NCI-H345 treated with DMSO at 0.1 percent for 48 hours (cell line): ENCODE measurements around the gene ABCF2.

Experiments
- DNase-seq: peaks from one replicate; lab custom pipeline; 2025; ENCODE audit not compliant: unreplicated experiment; lab: John Stamatoyannopoulos, UW

Gene ABCF2

DNA sequence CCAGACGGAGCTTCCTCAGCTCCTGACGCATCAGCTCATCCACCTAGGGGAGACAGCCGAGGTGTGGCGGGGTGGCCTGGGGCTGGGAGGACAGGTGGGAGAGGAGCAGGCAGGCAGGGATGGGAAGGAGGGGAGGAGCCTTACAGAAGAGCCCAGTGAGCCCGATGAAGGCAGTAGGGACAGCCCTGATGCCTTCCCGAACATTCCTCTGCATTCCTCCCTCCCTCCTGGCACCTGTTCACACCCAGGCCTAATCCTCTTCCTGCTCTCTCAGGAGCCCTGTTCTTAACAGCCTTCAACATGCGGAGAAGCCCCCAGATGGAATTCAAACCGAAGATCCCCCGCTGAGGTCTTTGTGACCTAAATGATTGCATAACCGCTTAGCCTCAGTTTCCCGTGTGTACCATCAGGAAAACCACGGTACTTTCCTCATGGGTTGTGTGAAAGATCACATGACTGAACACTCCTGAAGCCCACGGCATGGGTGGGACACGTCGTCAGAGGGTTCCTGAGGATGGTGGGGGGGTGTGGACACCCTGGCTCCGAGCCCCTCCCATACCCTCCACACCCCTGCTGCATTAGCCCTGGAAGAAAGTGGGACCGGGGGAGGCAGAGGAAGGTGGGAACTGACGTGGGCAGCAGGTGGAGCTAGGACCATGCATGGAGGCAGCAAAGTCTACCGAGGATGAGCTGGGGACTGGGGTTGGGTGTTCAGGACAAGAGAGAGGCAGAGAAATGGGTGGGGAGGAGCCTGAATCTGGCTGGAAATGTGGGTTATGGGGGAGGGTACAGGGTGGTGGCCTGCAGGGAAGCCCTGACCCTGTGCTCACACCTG is 31.2 kb downstream of the ABCF2 start:
- DNase-seq: no peak

GRCh38 chr7:151194188-151194587 is 32.8 kb downstream of the ABCF2 start:
- DNase-seq: no peak

GRCh38 chr7:151193203-151193978 is 33.6 kb downstream of the ABCF2 start:
- no peak for DNase-seq

- no peak for DNase-seq
Observed at GRCh38 chr7:151192002-151192539, 34.9 kb downstream of the ABCF2 start.

DNA sequence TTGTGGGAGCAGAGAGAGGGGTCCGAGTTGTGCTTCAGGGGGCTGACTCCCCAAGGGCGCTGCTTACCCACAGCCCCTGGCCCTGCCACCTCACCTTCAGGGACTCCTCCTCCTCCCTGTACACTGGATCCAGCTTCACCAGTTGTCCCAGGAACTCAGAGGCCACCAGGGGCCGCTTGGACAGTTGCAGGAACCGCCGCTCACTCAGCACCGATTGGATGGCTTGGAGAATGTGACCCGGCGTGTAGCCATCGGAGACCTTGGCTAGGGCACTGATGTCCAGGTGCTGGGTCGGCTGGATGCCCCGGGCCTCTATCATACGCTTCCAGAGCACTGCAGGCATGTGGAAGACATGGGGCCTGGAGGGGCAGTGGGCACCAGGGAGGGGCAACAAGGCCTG is 35.5 kb downstream of the ABCF2 start:
- DNase-seq: no peak

DNA sequence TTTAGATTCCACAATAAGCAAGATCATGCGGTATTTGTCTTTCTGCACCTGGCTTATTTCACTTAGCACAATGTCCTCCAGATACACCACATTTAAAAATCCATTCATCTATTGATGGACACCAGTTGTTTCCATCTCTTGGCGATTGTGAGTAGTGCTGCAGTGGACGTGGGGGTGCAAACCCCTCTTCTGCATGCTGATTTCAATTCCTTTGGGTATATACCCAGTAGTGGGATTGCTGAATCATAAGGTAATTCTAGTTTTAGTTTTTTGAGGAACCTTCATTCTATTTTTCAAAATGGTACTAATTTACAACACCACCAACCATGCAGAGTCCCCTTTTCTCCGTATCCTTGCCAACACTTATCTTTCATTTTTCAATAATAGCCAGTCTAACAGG is 38.0 kb downstream of the ABCF2 start:
- DNase-seq: no peak

- DNase-seq: no peak
Observed at GRCh38 chr7:151188252-151188542, 38.8 kb downstream of the ABCF2 start.

DNA sequence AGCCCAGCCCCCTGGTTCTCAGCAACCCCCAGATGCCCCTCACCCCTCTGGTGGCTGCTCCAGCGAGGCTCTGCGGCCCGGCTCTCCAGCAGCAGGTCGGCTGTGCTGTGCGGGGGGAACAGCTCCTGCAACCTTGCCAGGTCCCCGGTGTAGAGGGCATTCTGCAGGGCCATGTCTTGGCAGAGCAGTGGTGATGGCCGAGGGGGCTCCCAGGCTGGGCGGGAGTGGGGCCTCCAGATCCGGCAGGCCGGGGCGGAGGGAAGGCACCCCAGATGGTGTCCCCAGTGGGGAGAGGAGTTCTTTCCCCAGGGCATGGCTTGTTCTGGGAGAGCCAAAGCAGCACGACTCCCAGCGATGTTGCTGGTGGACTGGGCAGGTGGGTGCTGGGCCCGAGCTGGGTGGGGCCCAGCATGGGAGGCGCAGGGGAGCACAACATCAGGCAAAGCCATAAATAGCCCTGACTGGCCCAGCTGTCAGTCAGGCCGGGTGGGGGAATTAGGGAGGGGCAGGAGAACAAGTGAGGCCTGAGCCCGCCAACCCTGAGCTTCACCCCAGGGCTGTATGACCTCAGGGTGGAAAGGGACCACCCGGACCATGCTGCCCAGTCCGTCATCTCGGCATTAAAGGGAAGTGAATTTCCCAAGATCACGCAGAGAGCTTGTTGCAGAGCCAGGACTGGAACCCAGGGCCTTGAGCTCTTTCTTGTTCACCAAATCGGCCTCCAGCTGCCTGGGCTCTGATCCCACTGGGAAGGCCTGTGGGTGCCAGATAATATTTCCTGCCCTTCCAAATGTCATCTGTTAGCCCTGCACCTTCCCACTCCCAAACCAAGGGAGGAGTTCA is 39.4 kb downstream of the ABCF2 start:
- DNase-seq: no peak

- DNase-seq: no peak
Observed at GRCh38 chr7:151186640-151187408, 40.2 kb downstream of the ABCF2 start, which contains the start of gene ASB10. TSS of gene ASB10 (minus strand) at chr7:151187250. CDS start at chr7:151187130, 120 bp downstream.

GRCh38 chr7:151185762-151186639 is 41.0 kb downstream of the ABCF2 start:
- no peak for DNase-seq

GRCh38 chr7:151181011-151181431 is 46.0 kb downstream of the ABCF2 start:
- no peak for DNase-seq

GRCh38 chr7:151179946-151180345 is 47.1 kb downstream of the ABCF2 start:
- DNase-seq: no peak

- no peak for DNase-seq
Observed at GRCh38 chr7:151179287-151179860, 47.6 kb downstream of the ABCF2 start.

DNA sequence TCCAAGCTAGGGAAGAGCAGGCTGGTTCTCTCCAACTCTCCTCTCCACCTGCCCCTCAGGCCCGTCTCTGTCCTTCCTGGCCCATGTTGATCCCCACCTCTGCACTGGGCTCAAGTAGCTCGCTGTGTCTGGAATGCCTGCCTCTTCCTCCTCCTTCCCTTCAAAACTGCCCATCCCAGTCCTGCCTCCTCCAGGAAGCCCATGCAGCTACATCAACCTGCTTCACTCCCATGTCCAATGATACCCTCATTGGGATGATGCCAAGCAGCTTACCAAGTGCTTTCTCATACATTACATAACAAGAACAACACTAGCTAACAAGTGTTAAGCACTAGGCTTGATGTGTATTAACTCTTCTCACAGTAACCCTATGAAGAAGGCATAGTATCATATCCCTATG is 48.2 kb downstream of the ABCF2 start:
- DNase-seq: no peak

- DNase-seq: no peak
Observed at GRCh38 chr7:151178236-151178635, 48.8 kb downstream of the ABCF2 start.

- DNase-seq: no peak
Observed at GRCh38 chr7:151177310-151177709, 49.7 kb downstream of the ABCF2 start.

DNA sequence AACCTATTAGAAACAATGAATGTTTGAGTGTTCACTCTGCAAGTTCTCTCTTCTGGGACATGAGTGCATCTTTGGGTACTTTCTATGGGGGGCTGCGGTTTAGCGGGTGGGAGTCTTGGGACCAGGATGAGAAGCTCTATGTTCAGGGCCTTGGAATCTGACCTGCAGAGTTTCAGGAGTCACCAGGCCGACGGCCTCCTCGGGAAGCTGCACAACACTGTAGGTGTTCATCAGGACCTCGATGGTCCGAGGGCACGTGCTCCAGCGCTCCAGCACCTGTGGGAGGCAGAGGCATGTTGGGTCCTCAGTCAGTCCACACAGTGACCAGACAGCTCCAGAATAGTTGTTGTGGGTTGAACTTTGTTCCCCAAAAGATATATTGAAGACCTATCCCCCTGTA is 50.6 kb downstream of the ABCF2 start:
- no peak for DNase-seq

DNA sequence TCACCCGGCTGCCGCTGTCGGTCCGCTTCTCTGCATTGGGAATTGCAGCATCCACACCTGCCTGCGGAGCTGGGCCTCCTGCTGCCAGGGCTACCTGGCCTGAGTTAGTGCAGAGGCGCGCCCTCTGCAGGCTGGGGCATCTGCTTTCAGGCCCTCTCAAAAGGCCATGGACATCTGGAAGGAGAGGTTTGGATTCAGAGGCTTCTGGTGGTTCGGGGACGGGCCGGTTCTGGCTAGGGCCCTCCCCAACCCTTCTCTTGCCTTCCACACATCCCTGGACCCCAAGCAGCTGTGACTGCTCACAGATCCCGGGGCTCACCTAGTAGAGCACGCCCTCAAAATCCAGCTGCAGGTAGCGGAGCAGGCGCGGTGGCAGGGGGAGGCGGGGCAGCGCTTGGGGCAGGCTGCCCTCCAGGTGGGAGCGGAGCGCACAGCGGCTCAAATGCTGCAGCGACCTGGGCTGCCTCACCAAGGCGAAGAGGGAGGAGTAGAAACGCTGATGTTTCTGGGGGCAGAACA is 51.2 kb downstream of the ABCF2 start:
- DNase-seq: no peak
